Osteoblast (primary cell): Measurements from ENCODE around the gene GHRHR. TPM values are rescaled to one million over a fixed set of nuclear protein-coding genes. Genes with fewer than 3 reads are reported as not detected.

Source experiments
- DNase-seq: peaks from one replicate; pipeline ENCODE4 v3.0.0; 2011; ENCODE audit warnings: low spot score, mixed read lengths; ENCODE audit not compliant: insufficient read length; ENCODE audit errors: missing footprints
- H2AFZ ChIP-seq: 2 replicates; pipeline ENCODE4 v1.6.0; 2011; ENCODE audit warnings: mild to moderate bottlenecking, low read length
- H3K27ac ChIP-seq: 2 replicates; pipeline ENCODE4 v1.5.1; 2011; ENCODE audit warnings: mild to moderate bottlenecking, low read depth, low read length, moderate library complexity
- H3K27me3 ChIP-seq: 2 replicates; pipeline ENCODE4 v1.6.0; 2012; ENCODE audit warnings: mild to moderate bottlenecking, control low read depth, inconsistent platforms, low read length, moderate library complexity; ENCODE audit not compliant: insufficient read depth
- H3K36me3 ChIP-seq: 2 replicates; pipeline ENCODE4 v1.5.1; 2011; ENCODE audit warnings: mild to moderate bottlenecking, low read length, control low read depth, moderate library complexity; ENCODE audit not compliant: insufficient read depth
- H3K4me1 ChIP-seq: 2 replicates; pipeline ENCODE4 v1.5.1; 2011; ENCODE audit warnings: mild to moderate bottlenecking, low read length, control low read depth, moderate library complexity; ENCODE audit not compliant: insufficient read depth
- H3K4me2 ChIP-seq: 2 replicates; pipeline ENCODE4 v1.6.0; 2011; ENCODE audit warnings: mild to moderate bottlenecking, low read length; ENCODE audit not compliant: insufficient read depth
- H3K4me3 ChIP-seq: fragments of 200-600 bp; sonication (generic); 3 replicates; pipeline ENCODE4 v1.5.1; 2012; ENCODE audit warnings: mild to moderate bottlenecking, low read length, inconsistent platforms; ENCODE audit not compliant: insufficient read depth
- H3K79me2 ChIP-seq: 2 replicates; pipeline ENCODE4 v1.6.0; 2012; ENCODE audit warnings: mild to moderate bottlenecking, low read length, control low read depth, inconsistent platforms; ENCODE audit not compliant: insufficient read depth
- H3K9me3 ChIP-seq: 2 replicates; pipeline ENCODE4 v1.5.1; 2011; ENCODE audit warnings: low read depth, low read length, control low read depth
- H4K20me1 ChIP-seq: 2 replicates; pipeline ENCODE4 v1.6.0; 2012; ENCODE audit warnings: mild to moderate bottlenecking, low read length, control low read depth; ENCODE audit not compliant: insufficient read depth
- CTCF ChIP-seq: IDR thresholded peaks from 2 replicates; pipeline ENCODE4 v1.5.1; 2011; ENCODE audit warnings: mild to moderate bottlenecking, low read depth, low read length, moderate library complexity; ENCODE audit errors: extremely low read depth
- total RNA-seq: library from RNA; depleted of rRNA; stranded (reverse); fragments of >200 nt; gene quantifications from 2 replicates; pipeline ENCODE4 v1.2.3, GENCODE V29; 2012

GHRHR gene
- total RNA-seq, 1 donor: not detected

DNA sequence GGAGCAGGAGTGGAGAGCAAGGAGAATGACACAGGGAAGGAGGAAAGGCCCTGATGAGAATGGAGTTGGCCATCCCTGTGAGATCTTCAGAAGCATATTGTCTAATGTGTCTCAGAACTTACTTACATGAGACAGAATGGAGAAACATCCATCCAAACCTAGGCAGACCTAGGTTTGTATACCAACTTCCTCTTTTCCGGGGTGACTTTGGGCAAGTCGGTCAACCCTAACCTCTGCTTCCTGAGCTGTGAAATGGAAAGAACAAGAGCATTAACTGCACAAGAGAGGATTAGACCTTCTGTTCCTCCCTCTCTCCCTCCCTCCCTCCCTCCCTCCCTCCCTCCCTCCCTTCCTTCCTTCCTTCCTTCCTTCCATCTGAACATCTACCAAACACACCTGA, 4.5 kb downstream of the GHRHR start:
- no peak for TF ChIP-seq CTCF
- H3K27me3 ChIP-seq: peaks cover 45% of the 10 kb centered on the region
- H2AFZ ChIP-seq: no peak overlapping the region

GRCh38 chr7:30968747-30969603, 5.2 kb downstream of the GHRHR start:
- H3K27me3 ChIP-seq: peaks cover 52% of the 10 kb centered on the region
- no peak for DNase-seq
- H4K20me1 ChIP-seq: no peaks in the 10 kb centered on the region
- H3K79me2 ChIP-seq: no peaks in the 10 kb centered on the region
- no peak overlapping the region for H3K4me2 ChIP-seq
- no peak overlapping the region for H2AFZ ChIP-seq
- no peaks in the 10 kb centered on the region for H3K4me1 ChIP-seq
- no peak overlapping the region for H3K4me3 ChIP-seq
- no peak for TF ChIP-seq CTCF
- H3K27ac ChIP-seq: no peak overlapping the region
- H3K36me3 ChIP-seq: no peaks in the 10 kb centered on the region
- H3K9me3 ChIP-seq: no peaks in the 10 kb centered on the region

More for the DNA sequence above, 4.5 kb downstream of the GHRHR start:
- H3K4me1 ChIP-seq: no peaks in the 10 kb centered on the region
- no peaks in the 10 kb centered on the region for H3K79me2 ChIP-seq
- DNase-seq: no peak
- H3K9me3 ChIP-seq: no peaks in the 10 kb centered on the region
- H3K36me3 ChIP-seq: no peaks in the 10 kb centered on the region
- no peak overlapping the region for H3K27ac ChIP-seq
- no peak overlapping the region for H3K4me3 ChIP-seq
- H3K4me2 ChIP-seq: no peak overlapping the region
- no peaks in the 10 kb centered on the region for H4K20me1 ChIP-seq

DNA sequence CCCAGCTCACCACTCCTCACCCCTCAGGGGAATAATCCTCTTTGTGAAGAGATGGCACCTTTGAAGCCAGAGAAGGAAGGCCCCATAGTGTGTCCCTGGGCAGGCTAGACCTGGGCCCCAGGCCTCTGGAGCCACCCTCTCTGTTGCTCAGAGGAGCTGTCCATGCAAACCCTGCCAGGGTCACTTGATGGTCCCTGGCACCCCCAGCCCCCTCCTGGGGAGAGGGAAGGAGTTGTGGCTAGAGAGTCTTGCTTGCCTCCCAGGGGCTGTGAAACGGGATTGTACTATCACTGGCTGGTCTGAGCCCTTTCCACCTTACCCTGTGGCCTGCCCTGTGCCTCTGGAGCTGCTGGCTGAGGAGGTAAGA, 5.8 kb downstream of the GHRHR start:
- Histone ChIP-seq H3K27me3 (peaks cover 52% of the 10 kb centered on the region), H3K27ac (no peak overlapping the region), H3K9me3 (no peaks in the 10 kb centered on the region), H3K4me2 (no peak overlapping the region), H4K20me1 (no peaks in the 10 kb centered on the region), H3K4me3 (no peak overlapping the region), H3K36me3 (no peaks in the 10 kb centered on the region), H2AFZ (no peak overlapping the region), H3K4me1 (no peaks in the 10 kb centered on the region), H3K79me2 (no peaks in the 10 kb centered on the region)
- TF ChIP-seq CTCF: no peak
- DNase-seq: no peak

DNA sequence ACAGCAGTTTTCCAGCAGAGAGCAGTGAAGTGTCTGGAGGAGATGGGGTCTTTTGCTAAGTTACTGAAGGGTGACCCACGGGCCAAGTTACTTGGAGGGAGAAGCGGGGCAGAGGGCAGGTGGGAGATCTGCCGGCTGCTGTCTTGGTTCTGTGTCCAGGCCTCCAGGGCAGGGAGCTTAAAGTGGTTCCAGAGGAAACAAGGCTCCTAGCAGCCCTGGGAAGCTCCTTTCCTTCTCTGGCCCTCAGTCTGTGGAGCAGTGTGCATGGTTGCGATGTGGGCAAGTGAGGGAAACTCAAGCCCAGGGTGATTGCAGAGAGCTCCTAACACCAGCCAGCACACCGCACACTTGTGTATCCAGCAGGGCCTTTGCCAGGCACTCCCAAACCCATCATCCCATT, 6.3 kb downstream of the GHRHR start:
- Histone ChIP-seq H2AFZ (no peak overlapping the region), H3K9me3 (no peaks in the 10 kb centered on the region), H3K36me3 (no peaks in the 10 kb centered on the region), H3K4me2 (no peak overlapping the region), H3K79me2 (no peaks in the 10 kb centered on the region), H4K20me1 (no peaks in the 10 kb centered on the region), H3K4me3 (no peak overlapping the region), H3K27ac (no peak overlapping the region), H3K4me1 (no peaks in the 10 kb centered on the region), H3K27me3 (peaks cover 52% of the 10 kb centered on the region)
- TF ChIP-seq CTCF: no peak
- no peak for DNase-seq
